Measurements from ENCODE around the gene CDKAL1.

DNA sequence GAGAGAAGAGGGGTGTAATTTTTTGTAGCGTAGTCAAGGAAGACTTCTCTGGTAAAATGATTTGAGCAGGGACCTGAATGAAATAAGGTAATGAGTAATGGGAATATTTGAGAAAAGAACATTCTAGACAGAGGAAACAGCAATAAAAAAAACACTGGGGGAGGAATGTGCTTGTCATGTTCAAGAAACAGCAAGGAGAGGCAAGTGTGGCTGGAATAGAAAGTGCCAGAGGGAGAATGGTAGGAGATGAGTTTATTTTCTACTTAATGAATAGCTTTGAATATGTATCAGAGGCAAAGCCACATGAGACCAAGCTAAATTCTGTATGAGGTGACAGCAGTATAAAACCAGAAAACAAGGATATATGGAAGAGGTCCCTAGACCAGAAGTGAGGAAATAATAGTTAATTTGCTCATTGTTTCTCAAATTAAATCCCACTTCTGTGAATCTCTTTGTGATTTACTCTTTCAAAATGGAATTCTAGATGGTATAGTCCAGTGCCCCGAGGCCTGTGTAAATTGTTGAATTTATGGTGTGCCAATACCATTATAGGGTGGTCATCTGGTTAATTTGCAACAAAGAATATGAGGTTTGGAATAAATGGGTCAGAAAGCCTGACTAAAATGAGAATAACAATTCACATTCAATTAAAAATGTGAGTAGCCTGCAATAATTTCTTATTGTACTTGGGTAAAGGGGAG is 170.2 kb downstream of the CDKAL1 start:
- TF ChIP-seq ISL1 (CRISPR knock-in tag; IDR thresholded peaks at IDR 0.05) (no peak), RARB (CRISPR knock-in tag; IDR thresholded peaks at IDR 0.05) (no peak), ZNF8 (CRISPR knock-in tag; IDR thresholded peaks at IDR 0.05) (no peak), GLIS3 (CRISPR knock-in tag; IDR thresholded peaks at IDR 0.05) (no peak), TCF4 (CRISPR knock-in tag; IDR thresholded peaks at IDR 0.05; ENCODE audit: borderline replicate concordance) (no peak), ZNF70 (CRISPR knock-in tag; IDR thresholded peaks at IDR 0.05) (no peak)
- TF ChIP-seq, protein P1, sequence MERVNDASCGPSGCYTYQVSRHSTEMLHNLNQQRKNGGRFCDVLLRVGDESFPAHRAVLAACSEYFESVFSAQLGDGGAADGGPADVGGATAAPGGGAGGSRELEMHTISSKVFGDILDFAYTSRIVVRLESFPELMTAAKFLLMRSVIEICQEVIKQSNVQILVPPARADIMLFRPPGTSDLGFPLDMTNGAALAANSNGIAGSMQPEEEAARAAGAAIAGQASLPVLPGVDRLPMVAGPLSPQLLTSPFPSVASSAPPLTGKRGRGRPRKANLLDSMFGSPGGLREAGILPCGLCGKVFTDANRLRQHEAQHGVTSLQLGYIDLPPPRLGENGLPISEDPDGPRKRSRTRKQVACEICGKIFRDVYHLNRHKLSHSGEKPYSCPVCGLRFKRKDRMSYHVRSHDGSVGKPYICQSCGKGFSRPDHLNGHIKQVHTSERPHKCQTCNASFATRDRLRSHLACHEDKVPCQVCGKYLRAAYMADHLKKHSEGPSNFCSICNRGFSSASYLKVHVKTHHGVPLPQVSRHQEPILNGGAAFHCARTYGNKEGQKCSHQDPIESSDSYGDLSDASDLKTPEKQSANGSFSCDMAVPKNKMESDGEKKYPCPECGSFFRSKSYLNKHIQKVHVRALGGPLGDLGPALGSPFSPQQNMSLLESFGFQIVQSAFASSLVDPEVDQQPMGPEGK (CRISPR knock-in tag; IDR thresholded peaks at IDR 0.05; ENCODE audit: borderline replicate concordance), result no peak
- TF ChIP-seq, protein P2, sequence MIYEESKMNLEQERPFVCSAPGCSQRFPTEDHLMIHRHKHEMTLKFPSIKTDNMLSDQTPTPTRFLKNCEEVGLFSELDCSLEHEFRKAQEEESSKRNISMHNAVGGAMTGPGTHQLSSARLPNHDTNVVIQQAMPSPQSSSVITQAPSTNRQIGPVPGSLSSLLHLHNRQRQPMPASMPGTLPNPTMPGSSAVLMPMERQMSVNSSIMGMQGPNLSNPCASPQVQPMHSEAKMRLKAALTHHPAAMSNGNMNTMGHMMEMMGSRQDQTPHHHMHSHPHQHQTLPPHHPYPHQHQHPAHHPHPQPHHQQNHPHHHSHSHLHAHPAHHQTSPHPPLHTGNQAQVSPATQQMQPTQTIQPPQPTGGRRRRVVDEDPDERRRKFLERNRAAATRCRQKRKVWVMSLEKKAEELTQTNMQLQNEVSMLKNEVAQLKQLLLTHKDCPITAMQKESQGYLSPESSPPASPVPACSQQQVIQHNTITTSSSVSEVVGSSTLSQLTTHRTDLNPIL (CRISPR knock-in tag; IDR thresholded peaks at IDR 0.05; ENCODE audit: low read depth), result no peak

Data from SK-N-SH treated with all-trans-retinoic acid at 6 μM for 48 hours (cell line).